NCI-H82 (cell line): Measurements from ENCODE around the gene TLDC2.
A peak's percentile ranks its signal among the peaks of the same experiment; 100 is the strongest.
"Not testable (repeated sequence)": the region's sequence is repeated elsewhere in the genome, so short reads cannot be mapped to it uniquely, and the experiment has no call there.

ENCODE experiments used
- DNase-seq: peaks from one replicate; lab custom pipeline; 2025; lab: John Stamatoyannopoulos, UW

TLDC2 gene

GRCh38 chr20:36908603-36909002 lies 32.7 kb downstream of the TLDC2 start:
- no peak for DNase-seq

GRCh38 chr20:36916199-36916598 lies 40.3 kb downstream of the TLDC2 start:
- no peak for DNase-seq

GRCh38 chr20:36917240-36917639 lies 41.3 kb downstream of the TLDC2 start:
- no peak for DNase-seq

- DNase-seq = no peak
Observed at GRCh38 chr20:36917943-36918342, 42.0 kb downstream of the TLDC2 start.

GRCh38 chr20:36919715-36920333 lies 43.9 kb downstream of the TLDC2 start:
- peak; percentile 77 for DNase-seq

GRCh38 chr20:36920334-36920730 lies 44.4 kb downstream of the TLDC2 start:
- no peak for DNase-seq

- DNase-seq = no peak
Observed at GRCh38 chr20:36924167-36925045, 48.5 kb downstream of the TLDC2 start.

- DNase-seq = no peak
Observed at GRCh38 chr20:36925234-36925633, 49.3 kb downstream of the TLDC2 start.

- no peak for DNase-seq
Observed at GRCh38 chr20:36926653-36927200, 50.8 kb downstream of the TLDC2 start.

- no peak for DNase-seq
Observed at GRCh38 chr20:36927704-36928103, 51.8 kb downstream of the TLDC2 start.

- DNase-seq = no peak
Observed at GRCh38 chr20:36929290-36929689, 53.4 kb downstream of the TLDC2 start.

- DNase-seq = no peak
Observed at GRCh38 chr20:36929691-36930090, 53.8 kb downstream of the TLDC2 start.

GRCh38 chr20:36932067-36932466 lies 56.1 kb downstream of the TLDC2 start:
- not testable (repeated sequence) for DNase-seq

GRCh38 chr20:36932476-36933426 lies 56.8 kb downstream of the TLDC2 start:
- DNase-seq = no peak

- DNase-seq = not testable (repeated sequence)
Observed at GRCh38 chr20:36933571-36933970, 57.6 kb downstream of the TLDC2 start.

GRCh38 chr20:36936341-36936740 lies 60.4 kb downstream of the TLDC2 start:
- DNase-seq = no peak

- DNase-seq = not testable (repeated sequence)
Observed at GRCh38 chr20:36936761-36937401, 60.9 kb downstream of the TLDC2 start.

GRCh38 chr20:36937402-36937770 lies 61.4 kb downstream of the TLDC2 start:
- no peak for DNase-seq

GRCh38 chr20:36941401-36941835 lies 65.5 kb downstream of the TLDC2 start:
- DNase-seq = no peak
